Right kidney (tissue), 1 donor: ENCODE data around the gene LRRC4C.

Source experiments
- DNase-seq: peaks from one replicate; pipeline ENCODE4 v3.0.0-alpha.2; 2016

Gene LRRC4C

GRCh38 chr11:40444151-40444550 lies 1015.3 kb downstream of the LRRC4C start:
- no peak for DNase-seq

DNA sequence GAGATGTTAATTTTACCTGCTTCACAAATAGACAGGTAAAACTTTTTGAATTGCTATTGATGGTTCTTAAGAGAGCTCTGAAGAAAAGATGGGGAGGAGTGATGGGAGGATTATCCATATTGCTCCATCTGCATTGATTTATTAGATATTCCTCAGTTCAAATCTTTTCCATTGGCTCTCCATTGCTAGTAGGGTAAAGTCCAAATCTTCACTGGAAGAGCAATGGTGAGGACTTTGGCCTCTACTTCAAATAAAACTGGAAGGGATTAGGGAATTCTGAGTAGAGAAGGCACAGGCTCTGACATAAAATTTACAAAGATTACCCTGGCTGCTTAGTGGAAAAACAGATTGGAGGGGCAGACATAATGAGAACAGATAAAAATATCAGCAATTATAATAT lies 1024.1 kb downstream of the LRRC4C start:
- DNase-seq: no peak

GRCh38 chr11:40434926-40435325 lies 1024.5 kb downstream of the LRRC4C start:
- no peak for DNase-seq

DNA sequence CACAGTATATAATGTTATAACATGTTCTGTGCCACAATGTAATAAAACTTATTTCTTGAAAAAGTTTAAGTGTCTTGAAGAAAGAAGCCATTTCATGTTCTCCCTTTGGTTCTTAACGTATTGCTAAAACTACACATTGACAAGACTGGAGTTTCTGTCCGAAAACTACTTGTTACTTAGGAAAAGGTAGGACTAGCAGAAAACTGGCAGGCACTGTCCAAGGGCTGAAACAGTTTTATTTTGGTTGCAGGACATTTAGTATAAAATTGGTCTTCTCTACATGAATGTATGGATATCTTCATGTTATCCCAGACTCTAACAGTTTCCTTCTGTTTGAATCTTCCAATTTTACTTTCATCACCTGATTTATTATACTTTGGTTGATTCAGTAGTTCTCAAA lies 1027.1 kb downstream of the LRRC4C start:
- DNase-seq: no peak

- no peak for DNase-seq
Measured at GRCh38 chr11:40425168-40425567, 1034.3 kb downstream of the LRRC4C start.

DNA sequence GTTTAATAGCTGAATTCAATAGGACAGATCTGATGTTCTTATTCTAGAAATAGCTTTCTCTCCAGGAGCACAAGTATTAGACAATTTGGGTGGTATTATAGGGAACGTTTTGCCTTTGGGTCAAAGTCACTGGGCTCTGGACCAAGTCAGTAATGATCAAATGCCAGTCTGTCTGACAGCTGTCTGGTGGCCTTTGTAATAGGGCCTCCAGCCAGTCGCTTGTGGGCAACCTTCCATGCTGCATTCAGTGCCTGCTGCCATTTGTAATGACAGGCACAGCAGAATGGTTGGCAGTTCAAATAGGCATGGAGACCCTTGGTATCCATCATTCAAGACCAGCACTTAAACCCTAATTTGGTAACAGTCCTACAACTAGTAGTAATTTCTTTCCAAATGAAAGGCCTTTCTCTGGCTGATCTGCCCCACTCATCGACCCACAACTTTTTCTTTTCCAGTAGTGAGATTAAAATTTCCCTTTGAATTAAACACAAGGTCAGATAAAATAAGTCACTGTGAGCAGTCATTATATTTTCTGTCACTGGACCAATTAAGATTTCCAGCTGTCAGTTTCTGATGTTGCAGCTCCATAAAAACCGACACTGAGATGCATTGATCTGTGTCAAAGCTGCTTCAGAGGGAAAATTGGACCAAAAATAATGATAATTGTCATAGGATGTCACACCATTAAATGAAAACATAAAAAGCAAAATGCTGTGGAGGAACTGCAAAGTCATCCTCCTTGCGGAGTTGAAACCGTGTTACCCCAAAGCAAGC lies 1038.1 kb downstream of the LRRC4C start:
- no peak for DNase-seq

GRCh38 chr11:40417627-40418026 lies 1041.8 kb downstream of the LRRC4C start:
- DNase-seq: no peak

- DNase-seq: no peak
Measured at GRCh38 chr11:40407355-40407754, 1052.1 kb downstream of the LRRC4C start.

DNA sequence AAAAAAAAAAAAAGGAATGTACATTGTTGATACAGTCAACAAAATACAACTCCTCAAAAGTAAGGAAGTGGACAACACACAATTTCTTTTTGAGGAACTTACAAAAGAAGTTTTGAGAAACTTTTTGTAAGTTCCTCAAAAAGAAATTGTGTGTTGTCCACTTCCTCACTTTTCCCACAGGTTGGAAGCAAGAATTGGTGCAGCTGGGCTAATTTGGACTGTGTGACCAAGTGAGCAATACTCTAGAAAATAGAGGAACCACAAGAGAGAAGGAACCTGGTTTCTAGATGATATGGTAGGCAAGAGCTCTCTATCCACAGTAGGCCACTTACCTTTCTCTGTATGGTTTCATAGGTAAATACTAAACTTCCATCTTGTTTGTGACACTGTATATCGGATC lies 1053.8 kb downstream of the LRRC4C start:
- no peak for DNase-seq

DNA sequence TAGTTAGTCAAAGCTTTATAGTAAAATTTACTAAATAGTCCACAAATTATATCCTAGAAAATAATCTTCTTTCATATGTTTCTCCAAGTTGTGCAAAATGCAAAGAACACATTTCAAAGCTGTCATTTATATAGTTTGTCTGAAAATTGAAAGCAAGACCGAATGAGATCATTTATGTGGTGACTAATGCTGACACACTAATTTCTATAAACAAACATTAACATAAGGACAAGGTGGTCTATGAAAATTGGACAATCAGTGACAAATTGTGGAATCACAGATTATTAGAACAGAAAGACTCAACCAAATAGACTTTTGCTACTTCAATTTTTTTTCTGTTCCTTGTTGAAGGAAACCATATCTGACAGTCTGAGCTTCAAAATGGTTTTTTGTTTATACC lies 1056.1 kb downstream of the LRRC4C start:
- no peak for DNase-seq

GRCh38 chr11:40401132-40401853 lies 1058.2 kb downstream of the LRRC4C start:
- no peak for DNase-seq

- DNase-seq: no peak
Measured at GRCh38 chr11:40397141-40397540, 1062.3 kb downstream of the LRRC4C start.

GRCh38 chr11:40393511-40393910 lies 1065.9 kb downstream of the LRRC4C start:
- no peak for DNase-seq

DNA sequence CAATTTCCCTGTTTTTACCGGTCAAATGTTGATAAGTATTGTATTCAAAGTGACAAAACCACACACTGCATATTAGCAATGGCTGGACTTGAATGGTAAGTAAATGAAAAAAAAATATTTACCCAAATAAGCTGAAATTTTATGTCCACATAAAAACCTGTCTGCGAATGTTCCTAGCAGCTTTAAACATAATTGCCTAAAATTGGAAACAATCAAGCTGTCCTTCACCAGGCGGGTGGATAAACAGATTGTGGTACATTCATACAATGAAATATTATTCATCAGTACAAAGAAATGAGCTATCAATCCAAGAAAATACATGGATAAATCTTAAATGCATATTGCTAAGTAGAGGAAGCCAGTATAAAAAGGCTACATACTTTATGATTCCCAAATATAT lies 1067.8 kb downstream of the LRRC4C start:
- DNase-seq: no peak

- no peak for DNase-seq
Measured at GRCh38 chr11:40388097-40388818, 1071.2 kb downstream of the LRRC4C start.

GRCh38 chr11:40387240-40387980 lies 1072.0 kb downstream of the LRRC4C start:
- no peak for DNase-seq

DNA sequence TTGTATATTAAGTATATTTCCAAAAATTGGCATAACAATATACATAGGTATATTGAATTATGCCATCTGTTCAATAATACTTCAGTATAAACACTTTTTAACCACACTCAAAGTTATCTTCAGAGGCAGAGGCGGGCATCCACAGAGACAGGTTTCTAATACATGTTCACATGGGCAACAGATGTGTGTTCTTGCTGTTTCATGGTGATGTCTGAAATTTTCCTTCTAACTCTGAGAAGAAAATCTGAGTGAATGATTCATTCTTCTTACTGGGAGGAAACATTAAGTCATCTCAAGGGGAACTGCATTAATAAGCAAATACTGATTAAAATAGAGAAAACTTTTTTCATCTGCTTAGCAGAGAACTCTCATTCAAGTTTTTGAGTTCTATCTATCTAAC lies 1074.5 kb downstream of the LRRC4C start:
- DNase-seq: no peak

DNA sequence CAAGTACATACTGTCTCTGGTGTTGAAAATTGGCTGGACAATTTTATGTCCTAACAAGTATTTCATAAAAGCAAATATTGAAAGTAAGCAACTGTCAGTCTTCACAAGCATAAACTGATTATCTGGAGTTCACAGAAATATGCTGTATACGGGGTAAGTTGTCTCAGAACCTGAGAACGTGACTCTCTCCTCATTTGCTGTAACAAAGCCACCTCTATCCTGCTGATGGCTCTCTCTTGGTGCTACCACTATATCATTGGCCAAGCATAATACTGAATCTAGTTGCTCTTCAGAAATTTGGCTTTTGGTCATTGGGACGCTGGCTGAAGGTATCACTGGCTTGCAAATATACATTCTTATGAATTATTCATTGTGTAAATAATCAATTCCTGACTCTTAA lies 1078.0 kb downstream of the LRRC4C start:
- DNase-seq: no peak

DNA sequence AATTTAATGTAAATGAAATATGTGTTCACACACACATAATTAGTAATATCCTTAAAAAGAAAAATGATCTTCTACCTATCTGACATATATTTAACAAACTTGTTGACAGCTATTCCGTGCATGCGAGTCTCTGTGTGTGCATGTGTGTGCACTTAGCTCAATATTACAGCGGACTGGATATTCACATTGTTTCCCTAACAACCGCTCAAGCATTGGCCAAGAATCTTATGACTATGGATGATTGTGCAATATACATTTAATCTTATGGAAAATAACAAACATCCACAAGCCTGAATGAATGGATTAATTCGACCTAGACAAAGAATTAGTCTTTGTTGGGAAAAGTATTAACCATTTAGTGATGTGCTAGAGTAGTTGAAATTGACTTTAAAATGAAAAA lies 1078.6 kb downstream of the LRRC4C start:
- DNase-seq: no peak

- DNase-seq: no peak
Measured at GRCh38 chr11:40376331-40376730, 1083.1 kb downstream of the LRRC4C start.

DNA sequence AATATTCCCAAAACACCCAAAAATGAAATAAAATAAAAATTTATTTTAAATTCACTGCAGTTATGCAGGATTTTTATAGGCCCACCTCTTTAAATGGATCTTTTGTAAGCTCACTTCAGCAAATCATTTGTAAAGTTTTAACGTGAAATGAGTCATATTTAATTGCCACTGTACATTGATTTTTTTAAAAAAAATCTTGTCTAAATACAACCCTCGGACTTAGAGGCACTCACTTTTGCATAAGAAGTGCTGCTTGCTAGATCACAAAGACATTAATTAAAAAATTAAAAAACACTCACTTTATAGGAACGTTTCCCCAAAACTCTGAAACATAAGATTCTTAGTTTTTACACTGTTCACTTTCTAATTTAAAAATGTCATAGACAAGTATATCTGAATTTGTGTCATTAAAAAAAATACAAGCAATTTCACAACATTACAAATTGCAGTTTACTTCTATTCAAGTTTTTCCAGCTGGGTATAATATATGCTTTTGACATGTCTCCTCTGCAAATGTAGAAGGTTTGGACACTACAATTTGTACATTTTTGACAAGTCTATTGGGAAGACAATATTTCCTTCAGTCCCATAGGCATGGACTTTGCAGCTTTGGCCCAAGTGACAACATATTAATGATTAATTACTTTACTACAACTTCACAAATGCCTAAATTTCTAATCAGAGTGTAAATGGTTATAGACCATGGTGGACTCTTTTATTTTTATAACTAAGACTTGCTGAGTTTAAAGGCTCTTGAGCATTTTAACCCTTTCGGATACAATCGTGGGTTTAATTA lies 1088.4 kb downstream of the LRRC4C start:
- no peak for DNase-seq
